ENCODE data around the gene DEPP1. TPM values are rescaled to one million over a fixed set of nuclear protein-coding genes. Genes with fewer than 3 reads are reported as not detected.
A peak's percentile ranks its signal among the peaks of the same experiment; 100 is the strongest.

DEPP1 gene
- total and polyA plus RNA-seq, 2 of the 13 experiments (the other 11 are each of a cell fraction or from before 2014, with no cell fraction given), result 14.8 to 270 TPM

DNA sequence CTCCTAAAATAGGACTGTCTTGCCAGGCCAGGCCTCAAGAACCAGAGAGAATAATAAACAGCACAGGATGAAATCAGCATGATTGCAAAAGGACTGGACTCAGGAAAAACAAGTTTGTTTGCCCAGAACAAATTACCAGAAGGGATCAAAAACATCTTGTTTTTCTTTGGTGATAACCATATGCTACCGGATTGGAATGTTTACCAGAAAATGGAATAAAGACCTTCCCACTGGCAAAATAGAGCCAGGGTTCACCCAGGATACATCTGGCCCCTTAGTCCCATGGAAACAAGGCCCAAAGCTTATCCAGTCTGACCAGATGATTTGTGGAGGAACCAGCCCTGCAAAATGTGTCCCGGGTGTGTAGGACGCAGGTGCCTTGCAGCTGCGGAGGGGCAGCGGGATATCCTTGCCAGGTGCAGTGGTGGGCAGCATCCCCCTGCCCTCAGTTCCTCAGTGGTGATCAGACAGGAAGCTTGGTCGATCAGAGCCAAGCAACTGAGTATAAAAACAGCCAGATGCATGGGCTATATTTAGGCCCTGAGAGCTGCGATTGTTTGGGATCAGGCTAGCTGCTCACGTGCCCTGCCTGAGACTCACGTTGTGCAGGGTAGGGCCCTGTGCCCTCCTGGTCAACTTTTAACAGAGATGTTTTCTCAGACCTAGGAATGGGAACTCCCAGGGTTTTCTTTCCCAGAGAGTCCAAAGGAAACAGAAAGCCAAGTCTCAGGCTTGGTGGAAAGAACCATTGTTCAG, 17.5 kb upstream of the DEPP1 start (continued):
- TF ChIP-seq FIP1L1 (IDR thresholded peaks at IDR 0.05; ENCODE audit: borderline replicate concordance, insufficient read depth, low read depth, low read length) (no peak), ZNF704 (CRISPR knock-in tag; IDR thresholded peaks at IDR 0.05; ENCODE audit: borderline replicate concordance) (no peak), HNF4G (IDR thresholded peaks at IDR 0.05; ENCODE audit: borderline replicate concordance, low read depth, low read length) (no peak), HNF4G (CRISPR knock-in tag; IDR thresholded peaks at IDR 0.05; ENCODE audit: borderline replicate concordance, low read depth) (0 out of 2 replicates have a peak, but pooled peaks have one; percentile 15), NR2F2 (IDR thresholded peaks at IDR 0.05; ENCODE audit: borderline replicate concordance, low read depth) (peak; percentile 59; the same call in 1 of the 2 replicates), RARA (CRISPR knock-in tag; IDR thresholded peaks at IDR 0.05) (peak; percentile 94), ZSCAN30 (CRISPR knock-in tag; IDR thresholded peaks at IDR 0.05) (no peak), ZNF101 (CRISPR knock-in tag; IDR thresholded peaks at IDR 0.05; ENCODE audit: borderline replicate concordance, low read depth) (no peak), EEA1 (CRISPR knock-in tag; IDR thresholded peaks at IDR 0.05; ENCODE audit: borderline replicate concordance) (no peak), ZNF883 (CRISPR knock-in tag; IDR thresholded peaks at IDR 0.05; ENCODE audit: not compliant biosample characterization) (no peak), EP300 (IDR thresholded peaks at IDR 0.05; ENCODE audit: low read depth in 2 of 2, low read length in 2 of 2) (peak in 1 of 2 experiments; percentile 98; a peak in 2 of 4 replicates), EP300 (CRISPR knock-in tag; IDR thresholded peaks at IDR 0.05; ENCODE audit: borderline replicate concordance) (peak; percentile 98), ELK4 (CRISPR knock-in tag; IDR thresholded peaks at IDR 0.05; ENCODE audit: borderline replicate concordance) (no peak), ZNF550 (CRISPR knock-in tag; IDR thresholded peaks at IDR 0.05; ENCODE audit: borderline replicate concordance) (no peak), IRX3 (CRISPR knock-in tag; IDR thresholded peaks at IDR 0.05; ENCODE audit: borderline replicate concordance, low read depth) (peak; percentile 64), GABPA (IDR thresholded peaks at IDR 0.05; ENCODE audit: low read depth, low read length) (no peak), GABPA (CRISPR knock-in tag; IDR thresholded peaks at IDR 0.05; ENCODE audit: low read depth) (no peak; the same call in 1 of the 2 replicates), NFKB2 (CRISPR knock-in tag; IDR thresholded peaks at IDR 0.05; ENCODE audit: borderline replicate concordance) (no peak)
- TF ChIP-seq, protein P1, sequence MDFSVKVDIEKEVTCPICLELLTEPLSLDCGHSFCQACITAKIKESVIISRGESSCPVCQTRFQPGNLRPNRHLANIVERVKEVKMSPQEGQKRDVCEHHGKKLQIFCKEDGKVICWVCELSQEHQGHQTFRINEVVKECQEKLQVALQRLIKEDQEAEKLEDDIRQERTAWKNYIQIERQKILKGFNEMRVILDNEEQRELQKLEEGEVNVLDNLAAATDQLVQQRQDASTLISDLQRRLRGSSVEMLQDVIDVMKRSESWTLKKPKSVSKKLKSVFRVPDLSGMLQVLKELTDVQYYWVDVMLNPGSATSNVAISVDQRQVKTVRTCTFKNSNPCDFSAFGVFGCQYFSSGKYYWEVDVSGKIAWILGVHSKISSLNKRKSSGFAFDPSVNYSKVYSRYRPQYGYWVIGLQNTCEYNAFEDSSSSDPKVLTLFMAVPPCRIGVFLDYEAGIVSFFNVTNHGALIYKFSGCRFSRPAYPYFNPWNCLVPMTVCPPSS (IDR thresholded peaks at IDR 0.05), result no peak
- TF ChIP-seq, protein P2, sequence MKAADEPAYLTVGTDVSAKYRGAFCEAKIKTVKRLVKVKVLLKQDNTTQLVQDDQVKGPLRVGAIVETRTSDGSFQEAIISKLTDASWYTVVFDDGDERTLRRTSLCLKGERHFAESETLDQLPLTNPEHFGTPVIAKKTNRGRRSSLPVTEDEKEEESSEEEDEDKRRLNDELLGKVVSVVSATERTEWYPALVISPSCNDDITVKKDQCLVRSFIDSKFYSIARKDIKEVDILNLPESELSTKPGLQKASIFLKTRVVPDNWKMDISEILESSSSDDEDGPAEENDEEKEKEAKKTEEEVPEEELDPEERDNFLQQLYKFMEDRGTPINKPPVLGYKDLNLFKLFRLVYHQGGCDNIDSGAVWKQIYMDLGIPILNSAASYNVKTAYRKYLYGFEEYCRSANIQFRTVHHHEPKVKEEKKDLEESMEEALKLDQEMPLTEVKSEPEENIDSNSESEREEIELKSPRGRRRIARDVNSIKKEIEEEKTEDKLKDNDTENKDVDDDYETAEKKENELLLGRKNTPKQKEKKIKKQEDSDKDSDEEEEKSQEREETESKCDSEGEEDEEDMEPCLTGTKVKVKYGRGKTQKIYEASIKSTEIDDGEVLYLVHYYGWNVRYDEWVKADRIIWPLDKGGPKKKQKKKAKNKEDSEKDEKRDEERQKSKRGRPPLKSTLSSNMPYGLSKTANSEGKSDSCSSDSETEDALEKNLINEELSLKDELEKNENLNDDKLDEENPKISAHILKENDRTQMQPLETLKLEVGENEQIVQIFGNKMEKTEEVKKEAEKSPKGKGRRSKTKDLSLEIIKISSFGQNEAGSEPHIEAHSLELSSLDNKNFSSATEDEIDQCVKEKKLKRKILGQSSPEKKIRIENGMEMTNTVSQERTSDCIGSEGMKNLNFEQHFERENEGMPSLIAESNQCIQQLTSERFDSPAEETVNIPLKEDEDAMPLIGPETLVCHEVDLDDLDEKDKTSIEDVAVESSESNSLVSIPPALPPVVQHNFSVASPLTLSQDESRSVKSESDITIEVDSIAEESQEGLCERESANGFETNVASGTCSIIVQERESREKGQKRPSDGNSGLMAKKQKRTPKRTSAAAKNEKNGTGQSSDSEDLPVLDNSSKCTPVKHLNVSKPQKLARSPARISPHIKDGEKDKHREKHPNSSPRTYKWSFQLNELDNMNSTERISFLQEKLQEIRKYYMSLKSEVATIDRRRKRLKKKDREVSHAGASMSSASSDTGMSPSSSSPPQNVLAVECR (CRISPR knock-in tag; IDR thresholded peaks at IDR 0.05; ENCODE audit: borderline replicate concordance), result peak; percentile 38; the same call in 1 of the 2 replicates
